ENCODE data around the gene ZP2.
"Not testable (repeated sequence)": the region's sequence is repeated elsewhere in the genome, so short reads cannot be mapped to it uniquely, and the experiment has no call there.

Gene ZP2

GRCh38 chr16:21211486-21211885, at the start of gene ZP2:
TSS of gene ZP2 (minus strand) at chr16:21211574. CDS start at chr16:21211547, 27 bp downstream.
- DNase-seq: no peak

GRCh38 chr16:21257284-21257683, 45.9 kb upstream of the ZP2 start:
- no peak for DNase-seq

- no peak for DNase-seq
Measured at GRCh38 chr16:21256636-21257035, 45.3 kb upstream of the ZP2 start.

- no peak for DNase-seq
Measured at GRCh38 chr16:21253470-21253869, 42.1 kb upstream of the ZP2 start.

GRCh38 chr16:21250072-21250923, 38.9 kb upstream of the ZP2 start:
- DNase-seq: no peak

- not testable (repeated sequence) for DNase-seq
Measured at GRCh38 chr16:21248179-21248578, 36.8 kb upstream of the ZP2 start.

- DNase-seq: no peak
Measured at GRCh38 chr16:21244518-21245215, 33.3 kb upstream of the ZP2 start.

- no peak for DNase-seq
Measured at GRCh38 chr16:21242756-21243155, 31.4 kb upstream of the ZP2 start.

- DNase-seq: no peak
Measured at GRCh38 chr16:21239646-21240045, 28.3 kb upstream of the ZP2 start.

- DNase-seq: no peak
Measured at GRCh38 chr16:21236831-21237230, 25.5 kb upstream of the ZP2 start.

- DNase-seq: no peak
Measured at GRCh38 chr16:21235199-21235585, 23.8 kb upstream of the ZP2 start.

GRCh38 chr16:21233521-21234150, 22.3 kb upstream of the ZP2 start, which contains the start of gene ANKS4B:
TSS of gene ANKS4B (plus strand) at chr16:21233699. CDS start at chr16:21233738, 39 bp downstream.
- no peak for DNase-seq

- no peak for DNase-seq
Measured at GRCh38 chr16:21233045-21233520, 21.7 kb upstream of the ZP2 start.

GRCh38 chr16:21228361-21228872, 17.0 kb upstream of the ZP2 start:
- no peak for DNase-seq

- no peak for DNase-seq
Measured at GRCh38 chr16:21227866-21228265, 16.5 kb upstream of the ZP2 start.

GRCh38 chr16:21226749-21227148, 15.4 kb upstream of the ZP2 start:
- DNase-seq: no peak

- DNase-seq: no peak
Measured at GRCh38 chr16:21224800-21225199, 13.4 kb upstream of the ZP2 start.

GRCh38 chr16:21223787-21224186, 12.4 kb upstream of the ZP2 start:
- DNase-seq: no peak

GRCh38 chr16:21222495-21223337, 11.3 kb upstream of the ZP2 start:
- DNase-seq: peak in 1 of 3 experiments; percentile 55

GRCh38 chr16:21219551-21219950, 8.2 kb upstream of the ZP2 start:
- DNase-seq: no peak

GRCh38 chr16:21218153-21218552, 6.8 kb upstream of the ZP2 start:
- no peak for DNase-seq

- no peak for DNase-seq
Measured at GRCh38 chr16:21217121-21217520, 5.7 kb upstream of the ZP2 start.

Measured in NCI-H1417 (cell line).